ENCODE data around the gene IFI44. TPM values are rescaled to one million over a fixed set of nuclear protein-coding genes. Genes with fewer than 3 reads are reported as not detected.

Gene IFI44
- total and polyA plus RNA-seq, 2 experiments from 2014 or later = not detected

GRCh38 chr1:78647238-78647637, 2.4 kb upstream of the IFI44 start:
- Histone ChIP-seq H3K27ac (ENCODE audit: low read depth) (no peak overlapping the region), H2AFZ (no peak overlapping the region), H3F3A (replicated peaks; ENCODE audit: low read depth) (no peaks in the 10 kb centered on the region), H3K4me3 (no peak overlapping the region), H3K27me3 (ENCODE audit: insufficient read depth) (no peaks in the 10 kb centered on the region), H3K4me1 (ENCODE audit: insufficient read depth) (no peaks in the 10 kb centered on the region), H3K9me2 (ENCODE audit: insufficient read depth) (peaks cover 3% of the 10 kb centered on the region; the same call in 1 of the 2 replicates), H3K36me3 (ENCODE audit: insufficient read depth) (no peaks in the 10 kb centered on the region), H3K4me2 (no peak overlapping the region), H3K79me2 (replicated peaks; ENCODE audit: insufficient read depth) (no peaks in the 10 kb centered on the region), H4K20me1 (replicated peaks; ENCODE audit: insufficient read depth) (no peaks in the 10 kb centered on the region)
- H3K27ac Mint-ChIP-seq = no peak overlapping the region
- DNase-seq (ENCODE audit: low spot score) (no peak), ATAC-seq (no peak)
- H3K4me1 Mint-ChIP-seq = no peaks in the 10 kb centered on the region
- no peak for TF ChIP-seq JUNB (IDR thresholded peaks at IDR 0.05; ENCODE audit: unreplicated experiment)
- no peak for TF ChIP-seq REST (IDR thresholded peaks at IDR 0.05; ENCODE audit: unreplicated experiment)
- no peak for TF ChIP-seq CTCF (conservative IDR thresholded peaks at IDR 0.05; ENCODE audit: low read depth in 2 of 2)
- TF ChIP-seq EZH2phosphoT487 (IDR thresholded peaks at IDR 0.05; ENCODE audit: unreplicated experiment) = no peak
- no peak for TF ChIP-seq STAT1 (IDR thresholded peaks at IDR 0.05; ENCODE audit: unreplicated experiment)
- H3K36me3 Mint-ChIP-seq (ENCODE audit: low read depth) = peaks cover 7% of the 10 kb centered on the region; the same call in 2 of the 3 replicates
- H3K27me3 Mint-ChIP-seq (ENCODE audit: insufficient read depth, low read depth, poor library complexity) = peaks cover 2% of the 10 kb centered on the region
- H3K4me3 Mint-ChIP-seq = no peak overlapping the region
- peaks cover 30% of the 10 kb centered on the region for H3K9me3 Mint-ChIP-seq

- Histone ChIP-seq H3K4me3 (no peak overlapping the region), H3K27ac (ENCODE audit: low read depth) (no peak overlapping the region), H3K9me2 (ENCODE audit: insufficient read depth) (no peaks in the 10 kb centered on the region), H3K27me3 (ENCODE audit: insufficient read depth) (peaks cover 11% of the 10 kb centered on the region; the same call in 1 of the 2 replicates), H3F3A (replicated peaks; ENCODE audit: low read depth) (no peaks in the 10 kb centered on the region), H2AFZ (no peak overlapping the region), H3K79me2 (replicated peaks; ENCODE audit: insufficient read depth) (no peaks in the 10 kb centered on the region), H3K36me3 (ENCODE audit: insufficient read depth) (no peaks in the 10 kb centered on the region), H3K4me1 (ENCODE audit: insufficient read depth) (no peaks in the 10 kb centered on the region), H3K4me2 (no peak overlapping the region), H4K20me1 (replicated peaks; ENCODE audit: insufficient read depth) (no peaks in the 10 kb centered on the region)
- no peak overlapping the region for H3K4me3 Mint-ChIP-seq
- H3K4me1 Mint-ChIP-seq = no peaks in the 10 kb centered on the region
- DNase-seq (ENCODE audit: low spot score) (no peak), ATAC-seq (no peak)
- H3K9me3 Mint-ChIP-seq = peaks cover 28% of the 10 kb centered on the region
- H3K27ac Mint-ChIP-seq = no peak overlapping the region
- H3K36me3 Mint-ChIP-seq (ENCODE audit: low read depth) = peaks cover 7% of the 10 kb centered on the region; the same call in 2 of the 3 replicates
- peaks cover 2% of the 10 kb centered on the region for H3K27me3 Mint-ChIP-seq (ENCODE audit: insufficient read depth, low read depth, poor library complexity)
- TF ChIP-seq POLR2AphosphoS5 (IDR thresholded peaks at IDR 0.05; ENCODE audit: low read depth) = no peak
- TF ChIP-seq ZNF462 (CRISPR knock-in tag; IDR thresholded peaks at IDR 0.05) = no peak
- TF ChIP-seq ZNF331 (CRISPR knock-in tag; IDR thresholded peaks at IDR 0.05; ENCODE audit: low read depth) = no peak
- no peak for TF ChIP-seq STAT1 (IDR thresholded peaks at IDR 0.05; ENCODE audit: unreplicated experiment)
- no peak for TF ChIP-seq EZH2 (IDR thresholded peaks at IDR 0.05; ENCODE audit: low read depth, unreplicated experiment)
- no peak for TF ChIP-seq JUNB (IDR thresholded peaks at IDR 0.05; ENCODE audit: unreplicated experiment)
- no peak for TF ChIP-seq CREB1 (CRISPR knock-in tag; IDR thresholded peaks at IDR 0.05; ENCODE audit: low read depth)
Measured at GRCh38 chr1:78650114-78650660, 556 bp downstream of the IFI44 start.

Data from GM23338 (cell line).